ENCODE data around the gene ABCC6.

DNA sequence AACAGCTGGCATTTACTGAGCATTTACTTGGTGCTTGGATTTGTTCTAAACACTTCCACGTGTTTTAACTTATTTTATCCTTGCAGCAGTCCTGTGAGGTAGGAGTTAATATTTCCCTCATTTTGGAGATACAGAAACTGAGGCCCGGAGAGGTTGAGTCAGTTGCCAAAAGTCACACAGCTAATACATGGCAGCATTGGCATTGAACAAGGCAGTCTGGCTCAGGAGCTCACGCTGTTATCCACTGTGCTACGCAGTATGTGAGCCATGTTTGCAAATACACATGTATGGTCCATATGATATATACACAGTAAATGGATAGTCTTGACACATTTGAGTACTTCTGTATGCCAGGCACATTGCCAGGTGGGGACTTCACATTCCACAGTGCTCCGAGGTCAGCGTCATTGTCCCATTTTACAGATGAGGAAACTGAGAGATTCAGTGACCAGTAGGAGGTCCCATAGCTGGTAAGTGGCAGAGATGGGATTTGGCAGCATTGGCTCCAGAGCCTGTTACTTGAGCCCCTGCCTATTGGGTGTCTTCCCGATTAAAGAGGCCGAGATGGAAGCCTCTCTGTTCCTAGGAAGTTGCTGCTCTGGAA lies 110.7 kb downstream of the ABCC6 start:
- TF ChIP-seq, protein P1, sequence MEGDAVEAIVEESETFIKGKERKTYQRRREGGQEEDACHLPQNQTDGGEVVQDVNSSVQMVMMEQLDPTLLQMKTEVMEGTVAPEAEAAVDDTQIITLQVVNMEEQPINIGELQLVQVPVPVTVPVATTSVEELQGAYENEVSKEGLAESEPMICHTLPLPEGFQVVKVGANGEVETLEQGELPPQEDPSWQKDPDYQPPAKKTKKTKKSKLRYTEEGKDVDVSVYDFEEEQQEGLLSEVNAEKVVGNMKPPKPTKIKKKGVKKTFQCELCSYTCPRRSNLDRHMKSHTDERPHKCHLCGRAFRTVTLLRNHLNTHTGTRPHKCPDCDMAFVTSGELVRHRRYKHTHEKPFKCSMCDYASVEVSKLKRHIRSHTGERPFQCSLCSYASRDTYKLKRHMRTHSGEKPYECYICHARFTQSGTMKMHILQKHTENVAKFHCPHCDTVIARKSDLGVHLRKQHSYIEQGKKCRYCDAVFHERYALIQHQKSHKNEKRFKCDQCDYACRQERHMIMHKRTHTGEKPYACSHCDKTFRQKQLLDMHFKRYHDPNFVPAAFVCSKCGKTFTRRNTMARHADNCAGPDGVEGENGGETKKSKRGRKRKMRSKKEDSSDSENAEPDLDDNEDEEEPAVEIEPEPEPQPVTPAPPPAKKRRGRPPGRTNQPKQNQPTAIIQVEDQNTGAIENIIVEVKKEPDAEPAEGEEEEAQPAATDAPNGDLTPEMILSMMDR (conservative IDR thresholded peaks at IDR 0.05; ENCODE audit: low read length) = no peak
- TF ChIP-seq EZH2phosphoT487 (IDR thresholded peaks at IDR 0.05; ENCODE audit: borderline replicate concordance, low read depth, low read length) = no peak
